Stimulated activated CD4-positive, alpha-beta T cell treated with anti-CD3 and anti-CD28 coated beads, Interleukin-1b, Interleukin-23, amount 100 ng/mL, for 4 hours (primary cell): Measurements from ENCODE around the gene PRM3.

Source experiments
- DNase-seq, 2 donors: peaks; one replicate each; pipeline ENCODE4 v3.0.0-alpha.2; 2020; ENCODE audit warnings: low read depth in 2 of 2

PRM3 gene

GRCh38 chr16:11225677-11226549, 47.5 kb downstream of the PRM3 start:
- DNase-seq, result no peak

- DNase-seq, result peak; percentile 71 to 83
Measured at GRCh38 chr16:11224894-11225676, 48.3 kb downstream of the PRM3 start.

GRCh38 chr16:11224096-11224893, 49.1 kb downstream of the PRM3 start:
- DNase-seq, result peak in 1 of 2 donors; percentile 40
